ENCODE data around the gene SYVN1. TPM values are rescaled to one million over a fixed set of nuclear protein-coding genes. Genes with fewer than 3 reads are reported as not detected.

Gene SYVN1
- total and polyA plus RNA-seq, 10 donors = 35.1 to 152 (median 98.6) TPM

DNA sequence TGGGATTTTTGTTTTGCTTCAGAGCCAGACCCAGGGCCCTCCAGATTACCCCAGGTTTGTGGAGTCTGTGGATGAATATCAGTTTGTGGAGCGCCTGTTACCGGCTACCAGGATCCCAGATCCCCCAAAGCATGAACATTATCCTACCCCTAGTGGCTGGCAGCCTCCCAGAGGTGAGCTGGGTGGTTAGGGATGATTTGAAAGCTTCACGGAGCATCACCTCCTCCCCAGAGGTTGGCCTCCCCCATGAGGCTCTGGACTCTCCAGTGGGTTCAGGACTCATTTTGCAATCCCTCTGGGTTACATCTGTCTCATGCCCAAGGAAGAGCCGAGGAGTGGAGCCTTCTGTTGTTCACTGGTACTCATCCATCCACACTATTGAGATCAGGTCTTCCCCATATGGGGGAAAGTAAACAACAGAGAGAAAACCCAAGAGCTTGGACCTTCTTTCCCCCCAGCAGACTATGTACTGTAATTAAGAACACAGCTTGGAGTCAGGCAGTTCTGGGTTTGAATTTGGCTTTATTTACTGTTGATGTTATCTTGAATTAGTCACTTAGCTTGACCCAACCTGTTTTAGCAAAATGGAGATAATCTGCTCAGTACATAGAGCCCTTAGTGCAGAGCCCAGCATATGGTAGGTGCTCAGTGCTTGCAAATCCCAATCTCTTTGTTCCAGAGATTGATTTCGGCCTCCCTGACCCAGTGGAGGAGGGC, 9.7 kb downstream of the SYVN1 start:
- Histone ChIP-seq H3K36me3 (peaks cover 9 to 76% (median 67%) of the 10 kb centered on the region in 6 donors), H3K27ac (no peak overlapping the region), H3K4me1 (peaks cover 14 to 80% (median 39%) of the 10 kb centered on the region in 6 donors), H3K4me3 (no peak overlapping the region), H3K27me3 (replicated peaks in 1 of 7) (no peaks in the 10 kb centered on the region), H3K9me3 (no peaks in the 10 kb centered on the region)
- 85 to 96% (median 93%) methylated on average over 5 of the region's 5 CpGs for WGBS, 5 donors
- intact Hi-C loops (cut with DNase I; ENCODE audit: low total_unique reads) = no loop called here
- no peak for DNase-seq
- TF ChIP-seq, protein P1, sequence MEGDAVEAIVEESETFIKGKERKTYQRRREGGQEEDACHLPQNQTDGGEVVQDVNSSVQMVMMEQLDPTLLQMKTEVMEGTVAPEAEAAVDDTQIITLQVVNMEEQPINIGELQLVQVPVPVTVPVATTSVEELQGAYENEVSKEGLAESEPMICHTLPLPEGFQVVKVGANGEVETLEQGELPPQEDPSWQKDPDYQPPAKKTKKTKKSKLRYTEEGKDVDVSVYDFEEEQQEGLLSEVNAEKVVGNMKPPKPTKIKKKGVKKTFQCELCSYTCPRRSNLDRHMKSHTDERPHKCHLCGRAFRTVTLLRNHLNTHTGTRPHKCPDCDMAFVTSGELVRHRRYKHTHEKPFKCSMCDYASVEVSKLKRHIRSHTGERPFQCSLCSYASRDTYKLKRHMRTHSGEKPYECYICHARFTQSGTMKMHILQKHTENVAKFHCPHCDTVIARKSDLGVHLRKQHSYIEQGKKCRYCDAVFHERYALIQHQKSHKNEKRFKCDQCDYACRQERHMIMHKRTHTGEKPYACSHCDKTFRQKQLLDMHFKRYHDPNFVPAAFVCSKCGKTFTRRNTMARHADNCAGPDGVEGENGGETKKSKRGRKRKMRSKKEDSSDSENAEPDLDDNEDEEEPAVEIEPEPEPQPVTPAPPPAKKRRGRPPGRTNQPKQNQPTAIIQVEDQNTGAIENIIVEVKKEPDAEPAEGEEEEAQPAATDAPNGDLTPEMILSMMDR (IDR thresholded peaks at IDR 0.05 in 8 of 11, conservative IDR thresholded peaks at IDR 0.05 in 3 of 11) = no peak
- TF ChIP-seq POLR2A (IDR thresholded peaks at IDR 0.05) = no peak

DNA sequence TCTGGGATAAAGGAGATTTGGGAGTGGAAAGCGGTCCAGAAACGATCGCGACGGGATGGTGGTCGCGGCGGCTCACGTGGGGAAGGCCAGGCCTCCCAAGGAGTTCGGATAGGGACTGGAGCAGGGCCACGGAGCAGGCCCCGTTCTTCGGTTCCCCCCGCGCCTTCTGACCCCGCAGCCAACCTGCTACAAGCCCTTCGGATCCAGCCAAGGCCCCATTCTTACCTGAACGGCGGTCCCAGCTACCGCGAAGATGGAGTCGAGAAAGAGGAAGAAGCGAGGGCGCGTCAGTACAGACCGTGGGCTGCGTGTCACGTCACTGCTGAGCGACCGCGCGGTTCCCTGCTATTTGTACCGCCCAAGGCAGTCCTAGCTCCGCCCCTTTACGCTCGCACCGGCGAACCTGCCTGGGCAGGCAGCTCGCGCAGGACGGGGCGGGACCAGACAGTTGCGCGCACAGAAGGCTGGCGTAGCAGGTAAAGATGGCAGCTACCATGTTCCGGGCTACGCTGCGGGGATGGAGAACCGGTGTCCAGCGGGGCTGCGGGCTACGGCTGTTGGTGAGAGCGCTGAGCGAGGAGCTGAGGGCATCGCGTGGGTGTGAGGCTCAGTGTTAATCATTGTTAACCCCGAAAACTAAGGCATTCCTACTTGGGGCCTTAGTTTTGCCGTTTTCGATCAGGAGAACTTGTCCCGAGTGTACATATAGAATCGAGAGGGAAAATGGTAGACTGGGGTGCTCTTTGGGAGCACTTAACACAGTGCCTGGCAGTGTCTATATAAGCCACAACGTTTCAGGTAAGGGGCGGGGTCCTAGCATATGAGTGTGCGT, 12.2 kb downstream of the SYVN1 start, which contains the start of the genes FAU and MRPL49:
TSS of gene FAU (minus strand) at position 270 of the 832 bp plus-strand sequence. CDS start 321 bp downstream, outside the sequence.
TSS of gene MRPL49 (plus strand) at position 457 of the 832 bp plus-strand sequence. CDS start at position 483, 26 bp downstream.
- TF ChIP-seq POLR2AphosphoS5 (IDR thresholded peaks at IDR 0.05) (peak; percentile 98 to 99 (median 99)), POLR2A (IDR thresholded peaks at IDR 0.05) (peak; percentile 51 to 86 (median 79))
- TF ChIP-seq, protein P1 (IDR thresholded peaks at IDR 0.05 in 8 of 11, conservative IDR thresholded peaks at IDR 0.05 in 3 of 11) = peak in 2 of 11 experiments; percentile 35 to 49
- Histone ChIP-seq H3K27me3 (replicated peaks in 1 of 7) (no peaks in the 10 kb centered on the region), H3K4me1 (peaks cover 17 to 82% (median 49%) of the 10 kb centered on the region in 6 donors), H3K36me3 (peaks cover 5 to 69% (median 58%) of the 10 kb centered on the region in 6 donors), H3K27ac (peak within 1 kb of the TSS; percentile 92 to 98 (median 96)), H3K4me3 (peak within 1 kb of the TSS; percentile 67 to 96 (median 86)), H3K9me3 (no peaks in the 10 kb centered on the region)
- WGBS, 5 donors = 0 to 1% (median 1%) methylated on average over 55 to 64 of the region's 64 CpGs
- intact Hi-C loops (cut with DNase I; ENCODE audit: low total_unique reads) = no loop called here
- DNase-seq = peak; percentile 100

DNA sequence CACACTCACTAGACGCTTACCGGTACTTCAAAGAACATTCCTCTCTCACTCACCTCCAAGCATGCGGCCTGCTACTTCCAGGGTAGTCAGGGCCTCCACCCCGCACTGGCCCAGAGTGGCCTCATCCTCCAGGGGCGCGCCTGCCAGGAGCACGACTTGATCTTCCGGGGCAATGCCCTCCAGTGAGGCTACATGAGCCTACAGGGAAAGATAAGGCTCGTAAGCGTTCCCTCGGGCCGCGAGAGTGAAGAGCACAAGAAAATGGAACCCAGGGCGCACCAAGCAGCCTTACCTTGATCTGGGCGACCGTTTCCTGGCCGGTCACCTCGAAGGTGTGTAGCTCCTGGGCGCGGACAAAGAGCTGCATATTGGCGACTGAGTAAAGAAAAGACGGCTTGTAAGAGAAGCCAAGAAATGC, 12.9 kb downstream of the SYVN1 start:
- no peaks in the 10 kb centered on the region for H3K9me3 ChIP-seq
- peaks cover under 1 to 65% (median 52%) of the 10 kb centered on the region in 6 donors for H3K36me3 ChIP-seq
- peak overlapping the region; percentile 92 to 98 (median 96) for H3K27ac ChIP-seq
- intact Hi-C loops (cut with DNase I; ENCODE audit: low total_unique reads) = no loop called here
- WGBS, 5 donors = 1 to 2% (median 1%) methylated on average over 14 to 22 of the region's 22 CpGs
- H3K4me3 ChIP-seq = peak overlapping the region; percentile 67 to 96 (median 86)
- TF ChIP-seq POLR2AphosphoS5 (IDR thresholded peaks at IDR 0.05) (no peak), POLR2A (IDR thresholded peaks at IDR 0.05) (no peak)
- TF ChIP-seq, protein P1 (IDR thresholded peaks at IDR 0.05 in 8 of 11, conservative IDR thresholded peaks at IDR 0.05 in 3 of 11) = no peak
- no peaks in the 10 kb centered on the region for H3K27me3 ChIP-seq (replicated peaks in 1 of 7)
- H3K4me1 ChIP-seq = peaks cover 18 to 82% (median 55%) of the 10 kb centered on the region in 6 donors
- DNase-seq = peak; percentile 86
